Stromal cell of bone marrow (primary cell): ENCODE results near the gene METTL21A.
"Not testable (repeated sequence)": the region's sequence is repeated elsewhere in the genome, so short reads cannot be mapped to it uniquely, and the experiment has no call there.

Source experiments
- DNase-seq: peaks from one replicate; pipeline ENCODE4 v3.0.0-alpha.2; 2012; ENCODE audit warnings: low read depth

The METTL21A gene

GRCh38 chr2:207625014-207625907, at the start of gene METTL21A:
TSS of gene METTL21A (minus strand) at chr2:207625394. CDS start at chr2:207624375, 1,019 bp downstream.
- DNase-seq = peak; percentile 69

DNA sequence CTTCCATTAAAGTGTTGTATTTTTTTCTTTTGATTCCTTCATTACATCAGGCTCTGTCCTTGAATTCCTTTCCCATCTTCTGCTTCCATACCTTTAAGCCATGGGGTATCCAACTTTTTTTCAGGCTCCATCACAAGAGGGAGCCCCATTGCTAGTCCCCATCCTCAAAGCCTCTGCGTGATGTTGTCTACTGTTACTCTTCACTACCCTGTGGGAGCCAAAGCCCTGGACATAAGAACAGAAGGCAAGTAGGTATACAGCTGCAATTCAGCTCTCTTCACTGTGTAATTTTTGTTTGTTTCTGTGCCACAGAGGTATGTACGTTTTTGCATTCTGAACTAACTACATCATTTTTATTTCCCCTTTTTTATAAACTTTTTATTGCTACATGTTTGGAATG, 49.6 kb upstream of the METTL21A start:
- no peak for DNase-seq

DNA sequence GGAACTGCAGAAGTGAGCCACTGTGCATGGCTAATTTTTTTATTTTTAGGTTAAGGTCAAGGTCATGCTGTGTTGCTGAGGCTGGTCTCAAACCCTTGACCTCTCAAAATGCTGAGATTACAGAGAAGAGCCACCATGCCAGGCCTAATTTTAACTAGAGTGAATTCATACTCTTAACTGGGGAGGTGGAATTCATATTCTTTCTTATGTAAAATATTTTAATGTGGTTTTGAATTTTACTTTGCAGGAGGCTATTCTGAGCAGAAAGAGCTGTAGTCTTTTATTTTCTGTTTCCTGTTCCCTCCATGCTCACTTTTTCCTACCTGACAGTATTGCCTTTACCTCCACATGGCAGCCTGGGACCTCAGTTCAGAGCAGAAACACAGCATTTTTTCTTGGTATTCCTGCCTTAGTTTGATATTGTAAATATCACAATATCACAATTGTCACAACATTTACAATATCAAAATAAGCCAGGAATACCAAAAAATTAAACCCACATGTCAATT, 49.1 kb upstream of the METTL21A start:
- DNase-seq = no peak

DNA sequence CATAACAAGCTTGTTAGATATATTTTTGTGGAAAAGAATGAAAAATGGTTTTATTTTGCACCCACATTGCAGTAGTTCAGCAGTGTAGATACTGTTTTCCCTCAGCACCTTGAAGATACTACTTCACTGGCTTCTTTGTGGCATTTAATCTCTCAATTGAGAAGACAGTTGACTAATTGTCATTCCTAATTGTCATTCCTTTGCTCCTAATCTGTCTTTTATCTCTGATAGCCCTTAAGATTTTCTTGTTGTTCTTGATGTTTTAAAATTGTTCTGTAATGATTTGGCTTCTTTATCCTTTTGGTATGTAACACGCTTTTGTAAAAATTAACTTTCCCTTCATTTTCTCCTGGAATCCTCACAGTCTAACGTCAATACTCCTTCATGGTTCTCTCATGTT, 48.2 kb upstream of the METTL21A start:
- DNase-seq = no peak

DNA sequence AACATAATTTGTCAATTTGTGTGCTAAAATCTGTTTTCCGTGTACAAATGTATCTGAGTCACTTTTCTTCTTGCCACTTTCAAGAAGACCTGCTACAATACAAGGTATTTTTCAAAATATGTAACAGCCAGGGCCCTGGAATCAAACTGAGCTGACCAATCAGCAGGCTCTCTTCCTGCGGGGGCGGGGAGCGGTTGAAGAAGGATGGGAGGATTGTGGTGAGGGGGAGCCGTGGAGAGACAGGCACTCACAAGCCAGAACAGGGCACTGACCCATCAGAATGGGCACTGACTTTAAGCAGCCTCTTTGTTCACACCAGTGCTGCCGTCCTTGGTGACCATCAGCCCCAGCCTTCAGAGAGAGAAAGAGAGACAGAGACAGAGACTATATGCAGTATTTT, 45.7 kb upstream of the METTL21A start:
- DNase-seq = no peak

DNA sequence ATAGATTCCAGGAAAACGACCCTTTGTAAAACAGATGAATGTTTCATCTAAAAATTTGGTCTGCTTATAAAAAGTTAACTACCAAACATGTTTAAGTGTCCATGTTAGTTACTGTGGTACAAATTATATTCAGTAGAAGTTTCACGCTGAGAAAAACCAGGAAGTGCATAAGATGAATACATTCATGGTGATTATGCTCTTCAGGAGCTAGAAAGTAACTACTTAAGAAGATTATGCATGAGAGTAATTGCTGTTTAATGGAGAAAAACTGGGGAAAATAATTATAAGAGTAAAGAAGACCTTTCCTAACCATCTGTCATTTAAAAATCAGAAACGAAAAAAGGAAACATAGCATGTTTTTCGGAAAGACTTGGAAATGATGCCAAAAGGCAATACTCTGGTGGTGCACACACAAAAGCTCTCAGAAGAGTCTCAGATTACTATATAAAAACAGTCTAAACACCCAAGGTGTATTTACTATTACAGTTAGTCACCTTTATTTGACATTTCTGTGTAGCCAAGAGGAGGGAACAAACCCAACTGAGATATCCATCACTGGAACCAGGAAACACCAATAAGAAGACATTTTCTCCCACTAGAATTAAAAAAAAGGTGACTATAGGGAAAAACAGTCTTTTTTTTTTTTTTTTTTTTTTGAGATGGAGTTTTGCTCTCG, 38.8 kb upstream of the METTL21A start:
- no peak for DNase-seq

DNA sequence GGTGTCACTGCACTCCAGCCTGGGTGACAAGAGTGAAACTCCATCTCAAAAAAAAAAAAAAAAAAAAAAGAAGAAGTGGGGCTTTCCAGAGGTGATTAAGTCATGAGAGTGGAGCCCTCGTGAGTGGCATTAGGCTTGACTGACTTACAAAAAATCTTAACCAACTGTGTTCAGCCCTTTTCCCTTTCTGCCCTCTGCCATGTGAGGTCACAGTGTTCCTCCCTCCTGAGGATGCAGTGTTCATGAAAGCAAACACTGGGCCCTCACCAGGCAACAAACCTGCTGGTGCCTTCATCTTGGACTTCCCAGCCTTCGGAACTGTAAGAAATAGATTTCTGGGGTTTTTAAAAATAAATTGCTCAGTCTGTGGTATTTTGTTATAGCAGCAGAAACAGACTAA, 37.0 kb upstream of the METTL21A start:
- DNase-seq = no peak

- DNase-seq = no peak
These were observed 35.8 kb upstream of the METTL21A start for GRCh38 chr2:207660994-207661393.

GRCh38 chr2:207658156-207658555, 33.0 kb upstream of the METTL21A start:
- DNase-seq = no peak

- DNase-seq = no peak
These were observed 29.8 kb upstream of the METTL21A start for GRCh38 chr2:207655000-207655399.

- DNase-seq = not testable (repeated sequence)
These were observed 21.4 kb upstream of the METTL21A start for GRCh38 chr2:207646582-207646981.

GRCh38 chr2:207643892-207644291, 18.7 kb upstream of the METTL21A start:
- DNase-seq = no peak

GRCh38 chr2:207640661-207641060, 15.5 kb upstream of the METTL21A start:
- no peak for DNase-seq

DNA sequence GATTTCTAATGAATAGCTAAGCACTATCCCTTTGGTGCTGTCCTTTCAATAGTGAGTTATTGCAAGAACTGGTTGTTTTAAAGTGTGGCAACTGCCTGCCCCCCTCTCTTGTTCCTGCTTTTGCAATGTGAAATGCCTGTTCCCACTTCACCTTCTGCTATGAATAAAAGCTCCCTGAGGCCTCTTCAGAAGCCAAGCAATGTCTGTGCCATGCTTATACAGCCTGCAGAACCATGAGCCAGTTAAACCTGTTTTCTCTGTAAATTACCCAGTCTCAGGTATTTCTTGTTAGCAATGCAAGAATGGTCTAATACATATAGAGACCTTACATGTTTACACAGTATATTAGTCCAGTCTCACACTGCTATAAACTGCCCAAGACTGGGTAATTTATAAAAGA, 15.0 kb upstream of the METTL21A start:
- no peak for DNase-seq

- DNase-seq = not testable (repeated sequence)
These were observed 14.1 kb upstream of the METTL21A start for GRCh38 chr2:207639288-207639687.

DNA sequence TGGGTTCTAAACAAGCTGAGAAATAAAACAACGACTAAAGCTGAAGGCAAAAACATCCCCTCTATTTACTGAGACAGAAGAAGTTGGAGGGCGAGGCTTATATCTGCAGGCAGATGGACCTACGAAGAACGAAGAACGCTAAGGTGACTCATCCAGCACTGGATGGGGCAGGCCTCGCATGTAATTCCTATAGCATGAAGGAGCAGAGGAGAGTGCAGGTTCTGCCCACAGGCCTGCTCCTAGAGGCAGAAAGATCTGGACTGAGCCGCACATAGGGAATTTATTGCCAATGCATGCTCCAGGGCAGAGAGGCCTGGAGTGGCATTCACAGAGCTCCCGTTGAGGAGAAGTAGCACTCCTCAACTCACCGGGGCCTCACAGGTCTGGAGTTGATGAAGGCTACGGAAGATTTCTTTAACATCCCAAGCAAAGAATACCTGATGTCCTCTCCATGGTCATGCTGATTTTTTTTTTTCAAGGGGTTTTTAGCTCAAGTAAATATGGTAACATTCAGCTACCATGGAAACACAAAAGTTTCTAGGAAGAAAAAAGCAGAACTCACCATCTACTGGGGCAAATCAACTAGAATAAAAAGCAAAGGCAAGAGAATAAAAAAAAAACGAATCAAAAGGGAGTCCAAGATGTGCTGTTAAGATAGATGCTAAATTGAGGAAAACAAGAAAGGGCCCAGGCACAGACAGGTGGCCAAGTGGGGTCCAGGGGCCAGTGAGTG, 10.4 kb upstream of the METTL21A start:
- DNase-seq = no peak

DNA sequence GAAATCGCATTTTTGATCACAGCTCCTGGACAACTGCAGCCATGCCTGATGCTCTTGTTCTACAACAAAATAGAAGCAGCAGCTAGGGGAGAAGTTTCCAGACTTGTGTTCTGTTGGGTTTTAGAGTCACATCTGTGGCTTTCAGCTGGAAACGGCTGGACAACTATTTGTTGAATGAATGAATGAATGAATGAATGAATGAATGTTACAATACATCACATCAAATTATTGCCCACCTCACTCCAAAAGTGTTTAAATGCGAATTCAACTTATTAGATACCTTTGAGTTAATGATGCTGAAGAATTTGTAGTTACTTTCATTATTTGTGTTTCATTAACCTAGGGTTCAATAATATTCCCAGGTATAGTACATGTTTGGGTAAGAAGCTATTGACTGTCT, 8.5 kb upstream of the METTL21A start:
- no peak for DNase-seq

GRCh38 chr2:207632575-207633493, 7.6 kb upstream of the METTL21A start:
- DNase-seq = peak; percentile 43

DNA sequence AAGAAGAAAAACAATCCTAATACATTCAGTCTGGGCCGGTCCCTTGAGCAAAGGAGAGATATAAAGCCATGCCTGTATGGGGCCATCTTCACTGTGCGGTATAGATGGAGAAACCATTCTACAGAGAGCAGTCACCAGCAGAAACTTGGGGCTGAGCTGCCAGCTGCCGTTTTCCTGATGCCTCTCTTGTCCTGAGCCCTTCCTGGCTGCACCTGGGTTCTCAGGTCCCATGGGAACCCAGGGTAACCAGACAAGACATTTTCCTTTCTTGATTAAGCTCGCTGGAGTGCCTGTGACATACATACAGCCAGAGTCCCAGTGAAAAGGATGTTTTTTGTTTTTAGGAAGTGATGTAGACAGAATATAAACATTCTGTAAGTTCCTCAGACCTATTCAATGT, 5.3 kb upstream of the METTL21A start:
- DNase-seq = no peak

DNA sequence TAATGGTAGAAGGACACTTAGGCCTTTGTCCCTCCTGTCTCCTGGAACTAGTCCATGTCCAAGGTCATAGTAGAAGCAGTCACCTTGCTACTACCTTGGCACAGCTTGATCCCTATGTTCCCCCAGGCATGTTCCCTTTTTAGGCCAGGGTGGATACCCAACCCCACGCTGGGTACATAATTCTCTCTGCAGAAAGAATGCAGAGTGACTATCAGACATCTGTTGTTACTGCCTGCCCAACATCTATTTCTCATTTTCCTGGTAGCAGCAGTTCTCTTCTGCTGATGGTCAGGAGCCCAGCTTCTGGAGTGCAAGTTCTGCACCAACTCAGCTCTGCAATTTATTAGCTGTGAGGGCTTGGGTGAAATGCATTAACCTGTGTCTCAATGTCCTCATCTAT, 4.4 kb upstream of the METTL21A start:
- DNase-seq = no peak
